Suppressor macrophage treated with lipopolysaccharide for 4 hours (primary cell): Measurements from ENCODE around the gene RARA.
A peak's percentile ranks its signal among the peaks of the same experiment; 100 is the strongest.
"Not testable (repeated sequence)": the region's sequence is repeated elsewhere in the genome, so short reads cannot be mapped to it uniquely, and the experiment has no call there.

ENCODE experiments used
- DNase-seq: peaks from one replicate; pipeline ENCODE4 v3.0.0-alpha.2; 2020

RARA gene

GRCh38 chr17:40382251-40382650, 73.3 kb downstream of the RARA start:
- no peak for DNase-seq

- not testable (repeated sequence) for DNase-seq
Observed at GRCh38 chr17:40386555-40386954, 77.6 kb downstream of the RARA start.

- DNase-seq, result peak; percentile 70
Observed at GRCh38 chr17:40399185-40399584, 90.2 kb downstream of the RARA start.

GRCh38 chr17:40402668-40403067, 93.7 kb downstream of the RARA start:
- no peak for DNase-seq

- DNase-seq, result no peak
Observed at GRCh38 chr17:40404003-40404402, 95.0 kb downstream of the RARA start.
